HG02973 (cell line): ENCODE data around the gene UPK3A.

Experiments used
- ATAC-seq: cut with Tn5 transposase; IDR thresholded peaks from one replicate; pipeline ENCODE4 v1.9.1; 2021; ENCODE audit warnings: moderate library complexity; ENCODE audit not compliant: unreplicated experiment

The UPK3A gene

DNA sequence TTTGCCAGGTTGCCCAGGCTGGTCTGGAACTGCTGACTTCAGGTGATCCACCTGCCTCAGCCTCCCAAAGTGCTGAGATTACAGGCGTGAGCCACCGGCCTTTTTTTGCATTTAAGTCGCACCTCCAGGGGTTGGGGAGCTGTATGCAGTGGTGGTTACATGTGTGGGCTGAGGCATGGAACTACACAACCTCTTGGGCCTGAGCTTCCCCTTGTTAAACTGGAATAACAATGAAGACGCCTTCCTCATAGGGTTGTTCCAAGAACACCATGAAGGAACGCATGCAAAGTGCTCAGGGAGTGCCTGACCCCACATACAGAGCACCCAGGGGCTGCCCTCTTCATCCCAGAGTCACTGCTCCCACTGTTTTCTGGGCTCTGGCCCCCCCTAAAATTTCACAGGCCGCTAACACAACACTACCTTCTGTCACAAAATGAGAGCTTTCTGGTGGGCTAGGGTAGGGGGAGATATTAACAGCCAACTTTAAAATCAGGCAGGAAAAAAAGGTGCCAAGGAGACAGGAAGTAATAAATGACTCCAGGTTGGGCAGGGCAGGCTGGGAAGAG is 23.7 kb downstream of the UPK3A start:
- no peak for ATAC-seq

- no peak for ATAC-seq
Measured at GRCh38 chr22:45308957-45309421, 24.2 kb downstream of the UPK3A start.

DNA sequence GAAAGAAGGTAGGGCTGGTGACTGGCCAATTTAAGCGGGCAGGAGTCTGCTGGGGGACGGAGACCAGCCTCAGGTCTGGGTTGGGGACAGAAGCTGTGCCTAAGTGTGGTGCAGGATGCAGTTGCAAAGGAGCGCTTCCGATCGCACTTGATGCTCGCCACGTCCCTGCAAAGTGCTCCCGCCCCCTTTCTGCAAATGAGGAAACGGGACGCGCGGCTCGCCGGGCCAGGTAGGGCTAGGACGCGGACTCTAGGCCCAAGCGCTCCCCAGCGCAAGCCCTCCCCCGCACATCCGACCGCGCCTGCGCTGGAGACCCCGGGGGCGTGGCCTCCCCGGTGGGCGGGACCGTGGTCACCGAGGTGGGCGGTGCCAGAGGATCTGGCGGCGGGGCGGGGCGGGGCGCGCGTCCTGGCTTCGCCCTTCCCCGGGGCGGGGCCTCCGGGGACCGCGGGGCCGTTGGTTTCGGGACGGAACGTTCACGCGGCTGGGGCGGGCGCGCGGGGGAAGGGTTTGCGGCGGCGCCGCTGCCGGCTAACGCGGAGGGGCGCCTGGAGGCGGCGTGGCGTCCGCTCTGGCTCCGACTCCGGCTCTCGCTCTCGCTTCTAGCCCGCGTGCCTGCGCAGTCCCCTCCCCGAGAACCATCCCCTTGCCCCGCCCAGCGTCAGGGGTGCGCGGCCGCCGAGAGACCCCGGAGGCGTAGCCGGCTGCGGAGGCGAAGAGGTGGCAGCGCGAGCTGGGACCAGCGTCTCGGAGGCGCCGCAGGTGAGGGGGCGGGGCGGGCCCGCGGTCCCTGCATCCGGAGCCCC is 24.9 kb downstream of the UPK3A start, which contains the start of gene FAM118A:
FAM118A (plus strand) TSS at position 513 of the 806 bp plus-strand sequence. CDS start 12,446 bp downstream, outside the sequence.
- peak; percentile 75 for ATAC-seq

DNA sequence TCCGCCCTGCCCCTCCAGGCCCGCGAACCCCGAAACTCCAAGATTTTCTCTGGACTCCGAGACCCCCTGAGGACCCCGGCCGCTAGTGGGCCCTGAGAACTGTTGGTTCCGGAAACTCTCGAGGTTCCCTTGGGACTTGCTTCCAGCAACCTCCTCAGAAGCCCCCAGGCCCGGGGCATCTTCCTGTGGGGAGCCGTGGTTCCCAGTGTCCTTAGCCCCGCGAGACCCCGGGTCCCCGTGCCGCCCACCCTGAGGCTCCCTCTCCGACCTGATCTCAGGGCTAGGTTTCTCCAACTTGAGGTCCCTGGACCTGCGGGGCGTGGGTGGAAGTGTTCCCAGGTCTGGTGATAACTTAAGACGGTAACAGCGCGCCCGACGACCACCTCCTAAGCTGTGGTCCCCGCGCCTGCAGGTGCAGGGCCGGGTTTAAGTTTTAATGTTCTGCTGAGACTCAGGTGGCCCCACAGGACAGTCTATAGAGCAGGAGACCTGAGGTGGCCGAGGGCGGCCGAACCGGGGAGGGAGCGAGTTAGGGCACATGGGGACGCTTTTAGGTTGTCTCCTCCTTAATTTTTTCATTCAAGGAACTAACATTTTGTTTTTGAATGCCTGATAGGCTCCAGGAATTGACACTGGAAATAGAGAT is 25.7 kb downstream of the UPK3A start:
- ATAC-seq: no peak

DNA sequence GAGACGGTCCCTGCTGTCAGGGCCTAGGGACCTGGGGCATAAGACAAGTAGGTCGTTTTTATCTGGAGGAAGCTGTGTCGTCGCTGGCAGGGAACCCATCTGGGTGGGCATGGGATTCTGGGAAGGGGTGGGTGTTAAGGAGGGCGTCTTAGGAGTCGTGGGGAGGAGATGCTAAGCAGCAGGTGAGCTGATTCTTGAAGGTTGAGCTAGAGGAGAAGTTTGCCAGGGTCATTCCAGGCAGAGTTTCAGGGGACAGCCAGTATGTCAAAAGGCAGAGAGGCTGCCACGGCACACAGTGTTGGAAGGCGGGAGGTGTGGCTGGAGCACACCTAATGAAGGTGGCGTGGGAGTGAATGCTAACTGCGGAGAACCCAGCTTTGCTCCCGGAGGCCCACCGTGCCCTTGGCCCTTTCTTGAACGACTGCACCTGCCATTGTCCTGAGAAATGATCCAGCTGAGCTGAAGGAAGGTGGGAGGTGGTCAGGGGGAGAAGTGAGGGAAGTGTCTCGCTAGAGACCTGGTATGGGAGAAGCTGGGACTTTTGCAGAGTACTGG is 26.3 kb downstream of the UPK3A start:
- ATAC-seq: no peak

DNA sequence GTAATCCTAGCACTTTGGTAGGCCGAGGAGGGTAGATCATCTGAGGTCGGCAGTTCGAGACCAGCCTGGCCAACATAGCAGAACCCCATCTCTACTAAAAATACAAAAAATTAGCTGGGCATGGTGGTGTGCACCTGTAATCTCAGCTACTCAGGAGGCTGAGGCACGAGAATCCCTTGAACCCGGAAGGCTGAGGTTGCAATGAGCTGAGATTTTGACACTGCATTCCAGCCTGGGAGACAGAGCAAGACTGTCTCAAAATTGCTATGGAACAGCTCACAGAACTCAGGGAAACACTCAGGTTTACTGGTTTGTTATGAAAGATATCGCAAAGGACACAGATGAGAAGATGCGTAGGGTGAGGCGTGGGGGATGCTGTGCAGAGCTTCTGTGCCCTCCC is 27.7 kb downstream of the UPK3A start:
- no peak for ATAC-seq

GRCh38 chr22:45312856-45313255 is 28.1 kb downstream of the UPK3A start:
- ATAC-seq: no peak

GRCh38 chr22:45314054-45314721 is 29.4 kb downstream of the UPK3A start:
- no peak for ATAC-seq

DNA sequence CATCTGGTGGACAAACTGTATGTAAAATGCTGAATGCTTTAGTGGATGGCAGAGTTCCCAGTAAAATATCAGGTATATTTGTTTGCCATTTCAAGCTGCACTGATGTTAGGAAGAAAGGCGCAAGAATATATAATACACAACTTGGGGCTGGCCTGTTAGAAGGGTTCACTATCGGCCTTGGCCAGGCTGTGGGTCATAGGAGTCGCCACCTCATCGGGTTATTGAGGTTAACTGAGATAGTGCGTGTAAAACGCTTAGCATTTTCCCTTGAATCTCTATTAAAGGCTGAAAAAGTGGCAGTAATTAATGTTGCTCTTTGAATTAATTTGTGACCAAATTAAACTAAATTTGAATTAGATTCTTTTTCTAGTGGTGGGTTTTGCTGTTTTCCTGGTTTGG is 30.0 kb downstream of the UPK3A start:
- no peak for ATAC-seq

GRCh38 chr22:45316796-45317526 is 32.2 kb downstream of the UPK3A start:
- no peak for ATAC-seq

GRCh38 chr22:45317551-45318167 is 32.9 kb downstream of the UPK3A start:
- no peak for ATAC-seq

- ATAC-seq: peak; percentile 58
Measured at GRCh38 chr22:45318168-45318557, 33.4 kb downstream of the UPK3A start.

GRCh38 chr22:45318558-45319323 is 34.0 kb downstream of the UPK3A start:
- ATAC-seq: peak; percentile 33

GRCh38 chr22:45319324-45319685 is 34.6 kb downstream of the UPK3A start:
- no peak for ATAC-seq

- no peak for ATAC-seq
Measured at GRCh38 chr22:45320357-45320976, 35.7 kb downstream of the UPK3A start.

GRCh38 chr22:45321827-45322226 is 37.1 kb downstream of the UPK3A start:
- ATAC-seq: no peak

- no peak for ATAC-seq
Measured at GRCh38 chr22:45322873-45323525, 38.2 kb downstream of the UPK3A start.

DNA sequence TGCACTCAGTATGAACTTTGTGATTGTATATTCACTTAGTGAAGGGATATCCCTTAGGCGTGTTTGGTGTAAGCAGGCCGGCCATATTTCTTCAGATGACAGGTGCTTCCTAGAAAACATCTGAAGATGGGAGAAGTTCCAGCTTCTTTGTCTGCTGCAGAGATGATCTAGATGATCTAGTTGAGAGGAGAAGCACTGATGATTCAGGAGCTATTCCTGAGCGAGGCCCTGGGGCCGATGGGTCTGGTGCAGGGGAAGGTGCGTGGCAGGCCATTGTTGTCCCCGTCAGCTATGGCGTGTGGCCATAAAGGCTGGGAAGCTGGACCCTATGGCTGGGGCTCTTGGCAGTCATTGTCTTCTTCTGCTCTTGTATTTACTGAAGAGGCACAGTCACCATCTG is 38.9 kb downstream of the UPK3A start:
- ATAC-seq: no peak
